CD14-positive monocyte (primary cell): Measurements from ENCODE around the gene HSPA12B. TPM values are rescaled to one million over a fixed set of nuclear protein-coding genes. Genes with fewer than 3 reads are reported as not detected.
A peak's percentile ranks its signal among the peaks of the same experiment; 100 is the strongest.

Source experiments
- DNase-seq, 3 donors: peaks; one replicate each; pipeline ENCODE4 v3.0.0-alpha.2; 2011 to 2022
- H2AFZ ChIP-seq: 2 replicates; pipeline ENCODE4 v1.6.0; 2012; ENCODE audit warnings: mild to moderate bottlenecking, low read depth, low read length, inconsistent platforms; ENCODE audit not compliant: insufficient read depth, poor library complexity, severe bottlenecking
- H3K27ac ChIP-seq, 2 donors: 1 replicate in 1 of 2; 2 replicates in 1 of 2; pipeline ENCODE4 v1.5.1; 2012 to 2013; ENCODE audit warnings: low read length in 2 of 2, control low read depth in 1 of 2, inconsistent platforms in 1 of 2, low read depth in 1 of 2, mild to moderate bottlenecking in 1 of 2
- H3K27me3 ChIP-seq, 2 donors: one replicate each; pipeline versions ENCODE4 v1.6.0 to v1.6.1; 2011 to 2013; ENCODE audit warnings: low read length in 2 of 2; ENCODE audit not compliant: control insufficient read depth in 2 of 2, insufficient read depth in 2 of 2
- H3K36me3 ChIP-seq, 2 donors: replicated peaks in 1 of 2; 1 replicate in 1 of 2; 2 replicates in 1 of 2; pipeline versions ENCODE4 v1.5.1 to v1.6.1; 2012 to 2013; ENCODE audit warnings: low read length in 2 of 2, control low read depth in 1 of 2, inconsistent platforms in 1 of 2, mild to moderate bottlenecking in 1 of 2; ENCODE audit not compliant: insufficient read depth in 2 of 2, control insufficient read depth in 1 of 2
- H3K4me1 ChIP-seq, 2 donors: 1 replicate in 1 of 2; 2 replicates in 1 of 2; pipeline versions ENCODE4 v1.5.1 to v1.6.1; 2012 to 2013; ENCODE audit warnings: low read length in 2 of 2, control low read depth in 1 of 2, inconsistent platforms in 1 of 2, mild to moderate bottlenecking in 1 of 2, moderate library complexity in 1 of 2; ENCODE audit not compliant: insufficient read depth in 2 of 2, control insufficient read depth in 1 of 2
- H3K4me2 ChIP-seq: replicated peaks from 2 replicates; pipeline ENCODE3; 2012; ENCODE audit warnings: low read length, moderate library complexity, mild to moderate bottlenecking; ENCODE audit not compliant: poor library complexity, severe bottlenecking; ENCODE audit errors: extremely low read depth
- H3K4me3 ChIP-seq, 3 experiments: fragments of 200-600 bp in 1 of 3; sonication (generic) in 1 of 3; replicated peaks in 1 of 3; 1 replicate in 2 of 3; 2 replicates in 1 of 3; pipeline ENCODE4 v1.5.1; 2011 to 2013; ENCODE audit warnings: low read length in 3 of 3, mild to moderate bottlenecking in 3 of 3, control low read depth in 2 of 3, low read depth in 2 of 3, inconsistent platforms in 1 of 3, moderate library complexity in 1 of 3
- H3K79me2 ChIP-seq: 2 replicates; pipeline ENCODE4 v1.6.0; 2012; ENCODE audit warnings: mild to moderate bottlenecking, control low read depth, inconsistent platforms, low read length, moderate library complexity; ENCODE audit not compliant: insufficient read depth
- H3K9ac ChIP-seq: 2 replicates; pipeline ENCODE4 v1.6.0; 2017; ENCODE audit warnings: low read length, mild to moderate bottlenecking; ENCODE audit not compliant: insufficient read depth, poor library complexity, severe bottlenecking
- H3K9me3 ChIP-seq, 2 donors: replicated peaks in 1 of 2; 1 replicate in 1 of 2; 2 replicates in 1 of 2; pipeline versions ENCODE4 v1.5.1 to v1.6.1; 2012 to 2013; ENCODE audit warnings: low read length in 2 of 2, control low read depth in 1 of 2; ENCODE audit not compliant: control insufficient read depth in 1 of 2, insufficient read depth in 1 of 2
- H4K20me1 ChIP-seq: 2 replicates; pipeline ENCODE4 v1.6.0; 2012; ENCODE audit warnings: mild to moderate bottlenecking, low read length, control low read depth, moderate library complexity; ENCODE audit not compliant: insufficient read depth
- H3K27ac Mint-ChIP-seq, 7 donors: one replicate each; pipeline ENCODE4 v1.8.0; 2020; ENCODE audit warnings: mild to moderate bottlenecking in 7 of 7, mixed read lengths in 7 of 7, moderate library complexity in 6 of 7, inconsistent platforms in 2 of 7
- H3K27me3 Mint-ChIP-seq, 3 donors: one replicate each; pipeline ENCODE4 v1.8.0; 2021 to 2022; ENCODE audit warnings: low read depth in 3 of 3, mild to moderate bottlenecking in 3 of 3, mixed read lengths in 3 of 3, moderate library complexity in 3 of 3, inconsistent platforms in 1 of 3
- H3K36me3 Mint-ChIP-seq, 2 donors: one replicate each; pipeline ENCODE4 v1.8.0; 2020; ENCODE audit warnings: mixed read lengths in 2 of 2, inconsistent platforms in 1 of 2, mild to moderate bottlenecking in 1 of 2
- H3K4me1 Mint-ChIP-seq: one replicate; pipeline ENCODE4 v1.8.0; 2020; ENCODE audit warnings: mild to moderate bottlenecking, mixed read lengths
- H3K4me3 Mint-ChIP-seq, 2 donors: one replicate each; pipeline ENCODE4 v1.8.0; 2020; ENCODE audit warnings: mild to moderate bottlenecking in 2 of 2, mixed read lengths in 2 of 2, moderate library complexity in 1 of 2
- H3K9me3 Mint-ChIP-seq, 7 donors: one replicate each; pipeline ENCODE4 v1.8.0; 2020 to 2022; ENCODE audit warnings: mixed read lengths in 7 of 7, mild to moderate bottlenecking in 6 of 7, moderate library complexity in 6 of 7, inconsistent platforms in 2 of 7
- CTCF ChIP-seq: fragments of 200-600 bp; IDR thresholded peaks from one replicate; pipeline ENCODE4 v1.8.0; 2022; ENCODE audit warnings: antibody characterized with exemption, mild to moderate bottlenecking
- WGBS: methylation state at CpG from one replicate; pipeline ENCODE4 v1.1.5; 2013; ENCODE audit warnings: missing lambda C conversion rate; ENCODE audit not compliant: insufficient coverage; 5-methylcytosine and 5-hydroxymethylcytosine counted together
- intact Hi-C, 2 donors: fragments of 100-400 bp; cut with micrococcal nuclease; formaldehyde crosslinking; loops; one replicate each; pipeline versions ENCODE4 v1.15.0 to v1.15.1; 2023
- polyA plus RNA-seq, 3 donors: library from polyadenylated mRNA; depleted of rRNA in 1 of 3; unstranded in 2 of 3; stranded (reverse) in 1 of 3; fragments of 300-500 nt in 2 of 3; fragments of >200 nt in 1 of 3; fragmentation: Illumina TruSeq in 2 of 3; gene quantifications; 1 replicate in 2 of 3; 2 replicates in 1 of 3; pipeline ENCODE4 v1.2.3, GENCODE V29; 2012 to 2021

HSPA12B gene
- polyA plus RNA-seq, 3 donors, result not detected

DNA sequence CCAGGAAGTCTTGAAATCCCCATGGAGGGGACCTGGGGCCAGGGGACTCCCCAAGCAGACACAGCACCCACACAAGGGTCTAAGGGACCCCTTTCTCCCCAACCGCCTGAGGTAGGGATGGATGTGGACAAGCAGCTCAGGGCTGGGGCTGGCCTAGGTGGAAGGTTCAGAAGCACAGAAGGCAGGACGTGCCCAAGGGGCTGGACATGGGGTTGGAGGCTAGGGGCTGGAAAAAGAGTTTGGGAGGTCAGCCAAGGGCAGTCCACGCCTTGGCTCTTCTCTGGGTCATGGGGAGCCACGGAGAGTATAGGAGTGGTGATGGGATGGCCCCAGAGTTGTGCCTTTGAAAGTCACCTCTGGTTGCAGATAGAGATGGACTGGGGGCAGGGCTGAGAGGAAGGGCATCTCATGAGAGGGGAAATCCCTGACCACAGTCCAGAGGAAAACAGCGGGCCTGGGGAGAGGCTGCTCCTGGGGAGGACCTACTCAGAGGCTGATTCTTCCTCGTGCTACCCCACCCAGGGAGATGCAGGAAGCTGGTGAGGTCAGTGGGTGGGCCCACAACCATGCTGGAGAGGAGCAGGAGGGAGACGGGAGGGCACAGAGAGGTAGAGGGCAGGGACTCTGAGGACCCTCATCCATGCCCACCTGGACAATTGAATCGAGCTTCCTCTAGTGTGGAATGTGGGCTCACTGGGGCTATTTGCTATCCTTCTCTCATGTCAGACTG, 2.5 kb upstream of the HSPA12B start:
- H3K4me3 ChIP-seq, result no peak overlapping the region
- no peaks in the 10 kb centered on the region for H3K79me2 ChIP-seq
- H4K20me1 ChIP-seq, result no peaks in the 10 kb centered on the region
- Mint-ChIP-seq H3K27ac (no peak overlapping the region), H3K9me3 (peaks cover 0 to 5% (median 0%) of the 10 kb centered on the region in 7 donors), H3K4me3 (no peak overlapping the region), H3K4me1 (peaks cover 11% of the 10 kb centered on the region), H3K36me3 (no peaks in the 10 kb centered on the region), H3K27me3 (peaks cover 42 to 60% (median 57%) of the 10 kb centered on the region in 3 donors)
- no peaks in the 10 kb centered on the region for H3K36me3 ChIP-seq
- H2AFZ ChIP-seq, result no peak overlapping the region
- TF ChIP-seq CTCF, result no peak
- no peaks in the 10 kb centered on the region for H3K4me1 ChIP-seq
- peaks cover 0 to 4% of the 10 kb centered on the region in 2 donors for H3K9me3 ChIP-seq
- DNase-seq, result no peak
- H3K27ac ChIP-seq, result no peak overlapping the region
- 84% methylated on average over 5 of the region's 8 CpGs for WGBS
- H3K9ac ChIP-seq, result no peak overlapping the region
- intact Hi-C loops, result no loop called here
- H3K4me2 ChIP-seq, result no peak overlapping the region
- peaks cover 0 to 50% of the 10 kb centered on the region in 2 donors for H3K27me3 ChIP-seq

GRCh38 chr20:3730803-3731672, 1.4 kb upstream of the HSPA12B start:
- no peaks in the 10 kb centered on the region for H3K36me3 ChIP-seq
- H3K4me1 ChIP-seq, result no peaks in the 10 kb centered on the region
- Mint-ChIP-seq H3K36me3 (no peaks in the 10 kb centered on the region), H3K27me3 (peaks cover 44 to 63% (median 57%) of the 10 kb centered on the region in 3 donors), H3K9me3 (peaks cover 0 to 5% (median 0%) of the 10 kb centered on the region in 7 donors), H3K27ac (no peak overlapping the region), H3K4me3 (peak overlapping the region in 1 of 2 donors; percentile 18), H3K4me1 (peaks cover 11% of the 10 kb centered on the region)
- DNase-seq, result no peak
- H4K20me1 ChIP-seq, result no peaks in the 10 kb centered on the region
- no peak overlapping the region for H3K4me3 ChIP-seq
- no peak overlapping the region for H3K4me2 ChIP-seq
- peaks cover 0 to 50% of the 10 kb centered on the region in 2 donors for H3K27me3 ChIP-seq
- H2AFZ ChIP-seq, result no peak overlapping the region
- H3K9ac ChIP-seq, result no peak overlapping the region
- 85% methylated on average over 8 of the region's 12 CpGs for WGBS
- H3K9me3 ChIP-seq, result peaks cover 0 to 4% of the 10 kb centered on the region in 2 donors
- no peaks in the 10 kb centered on the region for H3K79me2 ChIP-seq
- intact Hi-C loops, result no loop called here
- no peak overlapping the region for H3K27ac ChIP-seq
- no peak for TF ChIP-seq CTCF
